Endodermal cell (in vitro differentiated cells): ENCODE measurements around the gene GPER1. TPM values are rescaled to one million over a fixed set of nuclear protein-coding genes. Genes with fewer than 3 reads are reported as not detected.
A peak's percentile ranks its signal among the peaks of the same experiment; 100 is the strongest.

Experiments used
- DNase-seq: peaks from one replicate; pipeline ENCODE4 v3.0.0-alpha.2; 2017
- H3K27ac ChIP-seq: 2 replicates; pipeline ENCODE4 v1.5.1; 2013; ENCODE audit warnings: mild to moderate bottlenecking, low read depth, low read length, moderate library complexity
- H3K27me3 ChIP-seq: 2 replicates; pipeline ENCODE4 v1.6.1; 2013; ENCODE audit warnings: mild to moderate bottlenecking, low read length, moderate library complexity; ENCODE audit not compliant: insufficient read depth, control insufficient read depth, poor library complexity, severe bottlenecking
- H3K36me3 ChIP-seq: 2 replicates; pipeline ENCODE4 v1.7.0; 2013; ENCODE audit warnings: mild to moderate bottlenecking, low read length, moderate library complexity; ENCODE audit not compliant: control insufficient read depth, insufficient read depth
- H3K4me1 ChIP-seq: one replicate; pipeline ENCODE4 v1.7.0; 2013; ENCODE audit warnings: low read length; ENCODE audit not compliant: control insufficient read depth, insufficient read depth
- H3K4me3 ChIP-seq: 2 replicates; pipeline ENCODE4 v1.5.1; 2013; ENCODE audit warnings: mild to moderate bottlenecking, low read length, moderate library complexity
- H3K9ac ChIP-seq: 2 replicates; pipeline ENCODE4 v1.6.1; 2013; ENCODE audit warnings: mild to moderate bottlenecking, low read length, moderate library complexity; ENCODE audit not compliant: poor library complexity, severe bottlenecking; ENCODE audit errors: extremely low read depth
- H3K9me3 ChIP-seq: 2 replicates; pipeline ENCODE4 v1.6.1; 2013; ENCODE audit warnings: mild to moderate bottlenecking, low read length, moderate library complexity; ENCODE audit not compliant: control insufficient read depth
- H3K27ac Mint-ChIP-seq: 2 replicates; pipeline ENCODE4 v1.8.0; 2020; ENCODE audit warnings: mixed read lengths
- H3K27me3 Mint-ChIP-seq: 2 replicates; pipeline ENCODE4 v1.8.0; 2021; ENCODE audit warnings: mild to moderate bottlenecking, mixed read lengths; ENCODE audit not compliant: insufficient read depth
- H3K36me3 Mint-ChIP-seq: 2 replicates; pipeline ENCODE4 v1.8.0; 2020; ENCODE audit warnings: low read depth, mixed read lengths
- H3K4me1 Mint-ChIP-seq: 2 replicates; pipeline ENCODE4 v1.8.0; 2020; ENCODE audit warnings: mixed read lengths
- H3K4me3 Mint-ChIP-seq: 2 replicates; pipeline ENCODE4 v1.8.0; 2020; ENCODE audit warnings: mild to moderate bottlenecking, moderate library complexity, mixed read lengths
- H3K9me3 Mint-ChIP-seq: 2 replicates; pipeline ENCODE4 v1.8.0; 2020; ENCODE audit warnings: mild to moderate bottlenecking, mixed read lengths
- WGBS, 2 experiments: methylation state at CpG; one replicate each; pipeline versions ENCODE4 v1.1.5 to v1.1.7; 2013; ENCODE audit warnings: missing lambda C conversion rate in 2 of 2, mixed read lengths in 1 of 2; ENCODE audit not compliant: insufficient coverage in 1 of 2, insufficient read length in 1 of 2; 5-methylcytosine and 5-hydroxymethylcytosine counted together
- total RNA-seq, 2 donors: library from RNA; stranded (reverse); fragmentation: NEBNext Ultra II Directional in 1 of 2; extraction: Animal tissue kit (Norgen Biotek cat#: 25700) in 1 of 2; gene quantifications; 2 replicates in 1 of 2; 3 replicates in 1 of 2; pipeline ENCODE4 v1.2.1, GENCODE V29; 2021
- TF ChIP-seq, protein P1 (sequence below): fragments of 200-600 bp; sonication (generic); conservative IDR thresholded peaks from 2 replicates; pipeline ENCODE4 v1.5.0; 2021; ENCODE audit warnings: antibody characterized with exemption, mild to moderate bottlenecking

GPER1 gene
- total RNA-seq, 2 donors from 2014 or later: 0.35 to 0.51 TPM

GRCh38 chr7:1064581-1064980 is 23.3 kb upstream of the GPER1 start:
- Histone ChIP-seq H3K36me3 (no peaks in the 10 kb centered on the region), H3K27me3 (no peaks in the 10 kb centered on the region), H3K9ac (no peak overlapping the region), H3K4me1 (peaks cover 11% of the 10 kb centered on the region), H3K9me3 (no peaks in the 10 kb centered on the region), H3K27ac (no peak overlapping the region), H3K4me3 (no peak overlapping the region)
- peaks cover 5% of the 10 kb centered on the region for H3K36me3 Mint-ChIP-seq
- no peak overlapping the region for H3K4me3 Mint-ChIP-seq
- H3K4me1 Mint-ChIP-seq: peaks cover 8% of the 10 kb centered on the region
- 93 to 95% methylated on average over 8 to 13 of the region's 13 CpGs for WGBS, 2 experiments
- TF ChIP-seq, protein P1, sequence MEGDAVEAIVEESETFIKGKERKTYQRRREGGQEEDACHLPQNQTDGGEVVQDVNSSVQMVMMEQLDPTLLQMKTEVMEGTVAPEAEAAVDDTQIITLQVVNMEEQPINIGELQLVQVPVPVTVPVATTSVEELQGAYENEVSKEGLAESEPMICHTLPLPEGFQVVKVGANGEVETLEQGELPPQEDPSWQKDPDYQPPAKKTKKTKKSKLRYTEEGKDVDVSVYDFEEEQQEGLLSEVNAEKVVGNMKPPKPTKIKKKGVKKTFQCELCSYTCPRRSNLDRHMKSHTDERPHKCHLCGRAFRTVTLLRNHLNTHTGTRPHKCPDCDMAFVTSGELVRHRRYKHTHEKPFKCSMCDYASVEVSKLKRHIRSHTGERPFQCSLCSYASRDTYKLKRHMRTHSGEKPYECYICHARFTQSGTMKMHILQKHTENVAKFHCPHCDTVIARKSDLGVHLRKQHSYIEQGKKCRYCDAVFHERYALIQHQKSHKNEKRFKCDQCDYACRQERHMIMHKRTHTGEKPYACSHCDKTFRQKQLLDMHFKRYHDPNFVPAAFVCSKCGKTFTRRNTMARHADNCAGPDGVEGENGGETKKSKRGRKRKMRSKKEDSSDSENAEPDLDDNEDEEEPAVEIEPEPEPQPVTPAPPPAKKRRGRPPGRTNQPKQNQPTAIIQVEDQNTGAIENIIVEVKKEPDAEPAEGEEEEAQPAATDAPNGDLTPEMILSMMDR: no peak
- H3K27ac Mint-ChIP-seq: no peak overlapping the region
- H3K9me3 Mint-ChIP-seq: peaks cover 5% of the 10 kb centered on the region
- no peak for DNase-seq
- H3K27me3 Mint-ChIP-seq: no peaks in the 10 kb centered on the region

- Mint-ChIP-seq H3K4me3 (no peak overlapping the region), H3K9me3 (peaks cover 5% of the 10 kb centered on the region), H3K36me3 (peaks cover 5% of the 10 kb centered on the region), H3K4me1 (peaks cover 4% of the 10 kb centered on the region), H3K27me3 (no peaks in the 10 kb centered on the region), H3K27ac (no peak overlapping the region)
- H3K9me3 ChIP-seq: no peaks in the 10 kb centered on the region
- 92 to 96% methylated on average over 12 of the region's 12 CpGs for WGBS, 2 experiments
- no peaks in the 10 kb centered on the region for H3K27me3 ChIP-seq
- no peak for DNase-seq
- H3K27ac ChIP-seq: no peak overlapping the region
- no peak overlapping the region for H3K4me3 ChIP-seq
- no peak overlapping the region for H3K9ac ChIP-seq
- no peaks in the 10 kb centered on the region for H3K36me3 ChIP-seq
- peaks cover 9% of the 10 kb centered on the region for H3K4me1 ChIP-seq
- TF ChIP-seq, protein P1: no peak
Observed at GRCh38 chr7:1065263-1065584, 22.7 kb upstream of the GPER1 start.

GRCh38 chr7:1065585-1066241 is 22.2 kb upstream of the GPER1 start:
- TF ChIP-seq, protein P1: peak; percentile 93
- no peaks in the 10 kb centered on the region for H3K27me3 Mint-ChIP-seq
- no peak overlapping the region for H3K4me3 Mint-ChIP-seq
- peak; percentile 97 for DNase-seq
- H3K36me3 Mint-ChIP-seq: peaks cover 5% of the 10 kb centered on the region
- peaks cover 5% of the 10 kb centered on the region for H3K9me3 ChIP-seq
- H3K27ac Mint-ChIP-seq: no peak overlapping the region
- 40 to 48% methylated on average over 30 to 48 of the region's 48 CpGs for WGBS, 2 experiments
- no peak overlapping the region for H3K4me3 ChIP-seq
- peaks cover 9% of the 10 kb centered on the region for H3K9me3 Mint-ChIP-seq
- H3K36me3 ChIP-seq: no peaks in the 10 kb centered on the region
- no peaks in the 10 kb centered on the region for H3K27me3 ChIP-seq
- no peak overlapping the region for H3K9ac ChIP-seq
- peaks cover 6% of the 10 kb centered on the region for H3K4me1 ChIP-seq
- H3K4me1 Mint-ChIP-seq: peaks cover 4% of the 10 kb centered on the region
- H3K27ac ChIP-seq: no peak overlapping the region
